ENCODE results near the gene SEC11C.

The SEC11C gene

GRCh38 chr18:59159265-59159664 lies 19.6 kb downstream of the SEC11C start:
- Histone ChIP-seq H4K20me1 (ENCODE audit: insufficient read depth, low read length) (no peaks in the 10 kb centered on the region), H3K4me2 (ENCODE audit: low read length) (no peak overlapping the region), H3K9me3 (ENCODE audit: low read length) (no peaks in the 10 kb centered on the region), H2AFZ (ENCODE audit: low read length) (no peak overlapping the region), H3K9ac (ENCODE audit: low read length) (no peak overlapping the region), H3K27me3 (ENCODE audit: insufficient read depth, low read length) (no peaks in the 10 kb centered on the region), H3K36me3 (ENCODE audit: insufficient read depth, low read length) (peaks cover 45% of the 10 kb centered on the region), H3K79me2 (ENCODE audit: insufficient read depth, low read length) (no peaks in the 10 kb centered on the region), H3K4me1 (ENCODE audit: insufficient read depth, low read length, severe bottlenecking) (no peaks in the 10 kb centered on the region), H3K27ac (ENCODE audit: low read depth, low read length, poor library complexity, severe bottlenecking) (no peak overlapping the region), H3K4me3 (ENCODE audit: low read depth, low read length, poor library complexity, severe bottlenecking) (no peak overlapping the region), H3K9me2 (ENCODE audit: low read depth, low read length) (no peaks in the 10 kb centered on the region), H3F3A (ENCODE audit: insufficient read depth, low read length) (no peaks in the 10 kb centered on the region)
- no peak for TF ChIP-seq EZH2 (IDR thresholded peaks at IDR 0.05; ENCODE audit: borderline replicate concordance, low read length)
- TF ChIP-seq CTCF (IDR thresholded peaks at IDR 0.05; ENCODE audit: low read length), result no peak

DNA sequence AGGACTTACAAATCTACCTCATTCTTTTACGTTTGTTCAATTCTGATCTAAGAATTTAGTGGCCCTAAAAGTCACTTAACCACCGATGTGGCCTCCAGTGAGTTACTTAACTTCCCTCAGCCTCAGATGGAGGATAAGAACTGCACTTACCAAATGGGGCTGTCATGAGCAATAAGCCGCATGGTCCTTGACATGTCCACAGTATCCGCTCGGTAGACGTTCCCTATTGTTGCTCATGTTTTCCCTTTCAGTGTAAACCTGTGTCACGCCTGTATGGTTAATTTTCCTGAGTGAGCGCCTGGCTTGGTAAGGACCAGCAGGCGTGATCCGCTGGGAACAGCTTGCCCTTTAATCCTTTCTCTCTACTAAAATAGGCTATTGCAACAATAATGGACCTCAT lies 20.3 kb downstream of the SEC11C start:
- Histone ChIP-seq H3K27me3 (ENCODE audit: insufficient read depth, low read length) (no peaks in the 10 kb centered on the region), H3K4me1 (ENCODE audit: insufficient read depth, low read length, severe bottlenecking) (no peaks in the 10 kb centered on the region), H3K79me2 (ENCODE audit: insufficient read depth, low read length) (no peaks in the 10 kb centered on the region), H3K9me3 (ENCODE audit: low read length) (no peaks in the 10 kb centered on the region), H3K9me2 (ENCODE audit: low read depth, low read length) (no peaks in the 10 kb centered on the region), H3K9ac (ENCODE audit: low read length) (no peak overlapping the region), H3F3A (ENCODE audit: insufficient read depth, low read length) (no peaks in the 10 kb centered on the region), H2AFZ (ENCODE audit: low read length) (no peak overlapping the region), H3K36me3 (ENCODE audit: insufficient read depth, low read length) (peaks cover 38% of the 10 kb centered on the region), H3K4me2 (ENCODE audit: low read length) (no peak overlapping the region), H3K27ac (ENCODE audit: low read depth, low read length, poor library complexity, severe bottlenecking) (no peak overlapping the region), H4K20me1 (ENCODE audit: insufficient read depth, low read length) (no peaks in the 10 kb centered on the region), H3K4me3 (ENCODE audit: low read depth, low read length, poor library complexity, severe bottlenecking) (no peak overlapping the region)
- TF ChIP-seq EZH2 (IDR thresholded peaks at IDR 0.05; ENCODE audit: borderline replicate concordance, low read length) (no peak), CTCF (IDR thresholded peaks at IDR 0.05; ENCODE audit: low read length) (no peak)

GRCh38 chr18:59172664-59173249 lies 33.1 kb downstream of the SEC11C start:
- Histone ChIP-seq H3K4me1 (ENCODE audit: insufficient read depth, low read length, severe bottlenecking) (no peaks in the 10 kb centered on the region), H3K27me3 (ENCODE audit: insufficient read depth, low read length) (no peaks in the 10 kb centered on the region; the same call in 1 of the 2 replicates), H4K20me1 (ENCODE audit: insufficient read depth, low read length) (no peaks in the 10 kb centered on the region), H3K9me3 (ENCODE audit: low read length) (peaks cover 15% of the 10 kb centered on the region), H3K4me2 (ENCODE audit: low read length) (no peak overlapping the region), H3K9me2 (ENCODE audit: low read depth, low read length) (no peaks in the 10 kb centered on the region), H3K4me3 (ENCODE audit: low read depth, low read length, poor library complexity, severe bottlenecking) (no peak overlapping the region), H3F3A (ENCODE audit: insufficient read depth, low read length) (no peaks in the 10 kb centered on the region), H2AFZ (ENCODE audit: low read length) (no peak overlapping the region), H3K9ac (ENCODE audit: low read length) (no peak overlapping the region), H3K27ac (ENCODE audit: low read depth, low read length, poor library complexity, severe bottlenecking) (no peak overlapping the region), H3K79me2 (ENCODE audit: insufficient read depth, low read length) (no peaks in the 10 kb centered on the region), H3K36me3 (ENCODE audit: insufficient read depth, low read length) (no peaks in the 10 kb centered on the region)
- TF ChIP-seq CTCF (IDR thresholded peaks at IDR 0.05; ENCODE audit: low read length) (no peak), EZH2 (IDR thresholded peaks at IDR 0.05; ENCODE audit: borderline replicate concordance, low read length) (no peak)
